Measurements from ENCODE around the gene PICALM.
A peak's percentile ranks its signal among the peaks of the same experiment; 100 is the strongest.

Gene PICALM

DNA sequence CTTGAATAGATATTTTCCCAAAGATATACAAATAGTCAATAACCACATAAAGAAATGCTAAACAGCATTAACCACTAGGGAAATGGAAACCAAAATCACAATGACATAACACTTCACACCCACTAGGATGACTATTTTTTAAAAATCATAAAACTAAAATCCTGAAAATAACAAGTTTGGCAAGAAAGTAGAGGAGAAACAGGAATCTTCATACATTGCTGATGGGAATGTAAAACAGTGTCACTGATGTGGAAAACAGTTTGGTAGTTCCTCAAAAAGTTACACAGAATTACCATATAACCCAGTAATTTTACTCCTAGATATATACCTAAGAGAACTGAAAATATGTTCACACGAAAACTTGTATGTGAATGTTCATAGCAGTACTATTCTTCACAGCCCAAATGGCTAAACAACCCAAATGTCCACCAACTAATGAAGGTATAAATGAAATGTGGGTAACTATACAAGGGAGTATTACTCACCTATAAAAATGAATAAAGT lies 12.5 kb downstream of the PICALM start:
- H3K4me3 ChIP-seq (ENCODE audit: low read length), result no peak overlapping the region
- DNase-seq (ENCODE audit: low read depth, low spot score), result no peak

DNA sequence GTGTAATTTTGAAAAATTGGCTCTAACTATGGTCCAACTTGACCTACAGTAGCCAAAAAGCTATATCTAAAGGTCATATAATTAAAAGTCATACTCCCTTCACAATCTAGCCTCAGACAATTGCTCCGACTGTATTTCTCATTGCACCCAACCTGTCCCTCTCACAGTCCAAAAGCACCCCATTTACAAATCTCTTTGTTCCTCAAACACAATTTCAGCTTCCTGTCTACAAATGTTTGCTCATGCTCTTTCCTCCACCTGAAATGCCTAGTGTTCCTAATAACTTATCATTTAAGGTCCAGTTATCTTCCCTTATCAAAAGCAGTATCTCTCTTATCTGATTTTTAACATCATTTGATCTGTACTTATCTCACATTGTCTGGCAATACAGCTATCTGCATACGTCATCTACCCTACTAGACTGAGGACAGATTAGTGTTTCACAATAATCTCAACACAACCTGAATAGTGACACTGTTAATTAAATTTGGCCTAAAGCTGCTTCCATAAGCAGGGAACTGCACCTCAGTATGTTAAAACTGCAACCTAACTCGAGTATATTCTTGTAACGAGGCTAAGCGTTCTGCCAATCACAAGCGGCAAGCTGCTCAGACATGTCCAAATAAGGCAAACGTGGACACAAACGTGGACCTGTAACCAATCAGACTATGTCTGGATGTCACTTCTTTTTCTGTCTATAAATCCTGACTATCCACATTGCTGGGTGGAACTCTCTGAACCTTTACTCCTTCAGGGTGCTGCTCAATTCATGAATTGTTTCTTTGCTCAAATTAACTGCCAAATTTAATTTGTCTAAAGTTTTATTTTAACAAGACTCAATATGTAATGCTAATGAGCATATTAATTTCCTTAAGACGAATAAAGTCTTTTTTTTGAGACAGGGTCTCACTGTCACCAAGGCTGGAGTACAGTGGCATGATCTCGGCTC lies 15.9 kb downstream of the PICALM start:
- H3K4me3 ChIP-seq (ENCODE audit: low read length), result no peak overlapping the region
- DNase-seq (ENCODE audit: low read depth, low spot score), result no peak

DNA sequence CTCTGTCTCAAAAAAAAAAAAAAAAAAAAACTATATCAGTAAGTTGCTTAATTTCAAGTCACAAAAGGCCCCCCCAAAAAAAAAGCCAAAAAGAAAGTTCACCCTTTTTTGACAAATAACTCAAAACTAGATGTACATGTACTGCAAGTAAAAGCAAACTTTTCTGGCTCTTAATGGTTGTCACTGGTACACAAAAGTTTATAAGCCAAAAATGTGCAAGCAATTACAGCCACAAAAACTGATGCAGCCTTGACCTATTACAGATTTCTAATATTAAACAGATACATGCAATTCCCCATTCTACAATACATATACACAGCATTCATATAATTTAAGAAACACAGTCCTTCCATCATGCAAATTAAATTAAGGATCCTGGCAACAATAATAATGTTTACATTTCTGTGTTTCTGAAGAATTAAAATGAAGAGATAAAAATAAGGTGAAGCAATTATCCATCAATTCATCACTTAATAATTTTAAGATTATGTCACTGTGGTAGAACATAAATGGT lies 18.6 kb downstream of the PICALM start:
- DNase-seq (ENCODE audit: low read depth, low spot score), result no peak
- no peak overlapping the region for H3K4me3 ChIP-seq (ENCODE audit: low read length)

DNA sequence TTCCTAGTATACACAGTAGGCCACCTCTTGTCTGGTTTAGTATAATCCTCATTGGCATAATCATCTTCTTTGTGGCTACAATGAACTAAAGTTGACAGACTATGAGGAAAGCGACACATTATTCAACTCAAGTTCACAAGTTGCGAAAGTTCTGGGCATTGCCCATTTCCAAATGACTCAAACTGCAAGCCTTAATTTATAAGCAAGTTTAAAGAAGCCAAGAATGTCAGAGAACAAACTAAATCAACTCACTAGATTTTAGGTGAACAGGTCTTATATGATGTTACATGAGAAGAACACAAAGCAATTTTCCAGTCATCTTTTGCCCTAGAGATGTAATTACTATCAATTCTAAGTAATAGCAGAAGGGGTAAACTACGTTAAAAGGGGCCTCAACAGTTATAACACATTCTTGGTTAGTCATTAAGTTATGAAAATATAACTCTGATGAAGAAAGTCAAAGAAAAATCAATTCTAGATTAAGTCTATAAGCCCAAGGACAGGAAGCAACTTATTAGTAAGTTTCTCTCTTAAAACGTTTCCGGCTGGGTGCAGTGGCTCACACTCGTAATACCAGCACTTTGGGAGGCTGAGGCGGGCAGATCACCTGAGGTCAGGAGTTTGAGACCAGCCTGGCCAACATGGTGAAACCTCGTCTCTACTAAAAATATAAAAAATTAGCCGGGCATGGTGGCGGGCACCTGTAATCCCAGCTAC lies 21.5 kb downstream of the PICALM start:
- no peak for DNase-seq (ENCODE audit: low read depth, low spot score)
- H3K4me3 ChIP-seq (ENCODE audit: low read length), result no peak overlapping the region

DNA sequence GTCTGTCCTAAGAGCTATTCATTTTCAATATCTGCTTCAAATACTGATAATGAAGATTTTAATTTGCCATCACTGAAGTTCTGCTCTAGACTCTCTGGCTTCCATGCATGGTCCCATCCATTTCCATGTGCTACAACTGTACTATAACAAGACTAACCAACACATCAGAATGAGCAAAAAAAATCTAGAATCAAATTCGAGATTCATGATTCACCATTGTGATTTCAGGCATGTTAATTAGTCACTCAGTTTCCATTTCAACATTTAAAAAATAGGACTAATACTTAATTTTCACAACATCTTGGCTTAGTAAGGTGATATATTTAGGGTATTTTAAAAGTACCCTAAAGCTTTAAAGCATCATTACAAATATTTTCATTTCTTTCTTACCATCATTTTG lies 22.8 kb downstream of the PICALM start:
- no peak for DNase-seq (ENCODE audit: low read depth, low spot score)

GRCh38 chr11:86043765-86044503 lies 24.9 kb downstream of the PICALM start:
- DNase-seq (ENCODE audit: low read depth, low spot score), result no peak

More for the DNA sequence above, 22.8 kb downstream of the PICALM start:
- H3K4me3 ChIP-seq (ENCODE audit: low read length), result no peak overlapping the region

DNA sequence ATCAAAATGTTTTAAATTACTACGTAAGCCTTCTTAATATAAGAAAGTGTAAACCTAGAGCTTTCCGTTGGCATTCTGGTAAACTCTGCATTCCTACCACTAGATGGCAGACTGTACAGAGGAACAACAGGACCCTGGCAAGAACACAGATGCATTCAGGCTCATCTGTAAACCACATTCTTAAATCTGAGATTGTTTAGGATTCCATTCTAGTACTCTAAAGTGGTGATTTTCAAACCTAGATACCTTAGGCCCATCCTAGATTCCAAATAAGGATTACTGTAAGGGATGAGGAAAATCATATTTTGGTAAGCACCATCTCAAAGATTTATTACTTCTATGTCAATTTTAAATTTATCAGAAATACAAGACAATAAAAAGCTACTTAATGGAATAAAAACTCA lies 26.9 kb downstream of the PICALM start:
- H3K4me3 ChIP-seq (ENCODE audit: low read length), result no peak overlapping the region
- DNase-seq (ENCODE audit: low read depth, low spot score), result peak; percentile 83

More at GRCh38 chr11:86043765-86044503, 24.9 kb downstream of the PICALM start:
- no peak overlapping the region for H3K4me3 ChIP-seq (ENCODE audit: low read length)

DNA sequence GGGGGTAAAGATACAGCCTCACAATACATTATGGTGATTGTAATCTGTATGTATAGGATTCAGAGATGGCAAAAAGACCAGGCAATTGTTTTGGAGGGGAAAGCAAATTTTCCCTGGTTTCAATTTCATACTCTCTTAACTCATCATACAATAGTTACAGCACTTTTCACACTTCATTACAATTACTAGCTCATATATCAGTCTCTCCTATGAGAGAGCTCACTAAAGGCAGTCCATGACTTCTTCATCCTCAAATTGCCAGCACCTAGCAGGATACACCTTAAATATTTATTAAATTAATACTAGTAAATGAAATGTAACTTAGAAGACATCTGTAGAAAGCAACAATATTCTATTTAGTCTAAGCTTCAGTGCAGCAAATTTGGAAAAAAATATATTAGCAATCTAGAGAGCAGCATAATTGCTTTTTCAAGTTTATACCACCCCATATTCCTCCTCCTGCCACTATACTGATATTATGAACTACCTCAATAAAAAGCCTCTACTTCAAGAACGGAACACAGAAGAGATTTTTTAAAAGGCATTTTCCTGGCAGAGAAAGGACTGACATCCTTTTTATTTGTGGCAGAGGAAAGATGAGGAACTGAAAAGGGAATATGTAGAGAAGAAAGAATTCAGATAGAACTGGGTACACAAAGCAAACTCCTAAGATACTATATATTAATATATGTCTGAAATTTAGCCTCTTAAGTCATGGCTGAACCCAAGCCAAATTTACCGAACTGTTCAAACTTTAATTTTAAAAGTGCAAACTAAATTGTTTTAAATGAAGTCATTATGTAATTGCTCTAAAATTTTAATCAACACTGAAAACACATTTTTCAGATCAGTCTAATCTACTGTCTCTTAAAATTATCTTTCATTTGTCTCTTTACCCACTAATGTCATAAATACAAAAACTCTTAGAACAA lies 27.7 kb downstream of the PICALM start:
- H3K4me3 ChIP-seq (ENCODE audit: low read length), result no peak overlapping the region
- DNase-seq (ENCODE audit: low read depth, low spot score), result no peak

- no peak overlapping the region for H3K4me3 ChIP-seq (ENCODE audit: low read length)
- DNase-seq (ENCODE audit: low read depth, low spot score), result no peak
Measured at GRCh38 chr11:86039094-86039493, 29.8 kb downstream of the PICALM start.

DNA sequence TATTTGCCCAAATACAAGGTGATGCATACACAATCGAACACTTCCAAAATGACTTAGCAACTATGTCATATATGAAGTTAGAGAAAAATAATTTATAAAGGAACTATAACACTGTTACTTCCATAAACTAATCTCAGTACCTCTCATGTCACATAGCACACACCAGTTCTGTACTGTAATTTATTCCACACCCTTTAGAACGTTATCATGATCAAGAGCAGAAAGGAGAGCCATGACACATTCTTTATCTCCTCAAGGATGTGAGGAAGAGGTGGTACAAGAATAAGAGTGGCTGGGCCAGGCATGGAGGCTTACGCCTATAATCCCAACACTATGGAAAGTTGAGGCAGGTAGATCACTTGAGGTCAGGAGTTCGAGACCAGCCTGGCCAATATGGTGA lies 31.1 kb downstream of the PICALM start:
- no peak overlapping the region for H3K4me3 ChIP-seq (ENCODE audit: low read length)
- DNase-seq (ENCODE audit: low read depth, low spot score), result no peak

- no peak for DNase-seq (ENCODE audit: low read depth, low spot score)
- H3K4me3 ChIP-seq (ENCODE audit: low read length), result no peak overlapping the region
Measured at GRCh38 chr11:86035920-86036319, 33.0 kb downstream of the PICALM start.

DNA sequence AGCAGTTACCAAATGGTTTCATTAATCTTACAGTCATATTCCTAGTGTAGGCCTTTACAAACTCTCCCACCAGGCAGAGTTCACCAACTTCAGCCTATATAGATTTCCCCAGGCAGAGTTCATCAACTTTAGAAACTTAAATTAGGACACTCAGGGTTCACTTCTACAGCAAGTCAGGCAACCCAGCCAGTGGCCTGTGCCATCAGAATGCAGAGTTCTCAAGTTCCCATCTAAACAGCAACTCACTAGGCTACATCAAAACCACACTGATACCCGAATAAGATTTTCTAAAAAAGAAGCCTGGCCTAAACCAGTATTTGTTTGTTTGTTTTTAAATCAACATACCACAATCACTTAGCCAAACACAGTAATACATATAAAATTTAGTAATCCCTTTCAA lies 33.7 kb downstream of the PICALM start:
- no peak overlapping the region for H3K4me3 ChIP-seq (ENCODE audit: low read length)
- no peak for DNase-seq (ENCODE audit: low read depth, low spot score)

DNA sequence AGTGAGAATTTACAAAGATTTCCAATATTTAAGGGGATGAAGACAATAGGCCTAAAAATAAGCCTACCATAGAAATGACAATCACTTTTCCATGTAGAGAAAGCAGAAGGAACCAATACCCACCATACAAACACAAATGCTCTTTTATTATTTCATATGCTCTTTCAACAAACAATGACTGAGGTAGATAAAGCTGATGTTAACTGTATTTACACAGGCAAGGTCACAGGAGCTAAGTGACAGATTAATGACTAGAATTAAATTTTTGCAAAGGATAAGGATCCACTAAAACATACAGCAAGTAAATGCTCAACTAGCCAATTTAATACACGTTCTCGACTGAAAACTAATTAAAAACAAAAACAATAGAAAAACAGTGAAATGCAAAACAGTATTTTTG lies 34.2 kb downstream of the PICALM start:
- H3K4me3 ChIP-seq (ENCODE audit: low read length), result no peak overlapping the region
- no peak for DNase-seq (ENCODE audit: low read depth, low spot score)

- no peak for DNase-seq (ENCODE audit: low read depth, low spot score)
- no peak overlapping the region for H3K4me3 ChIP-seq (ENCODE audit: low read length)
Measured at GRCh38 chr11:86021377-86021776, 47.5 kb downstream of the PICALM start.

DNA sequence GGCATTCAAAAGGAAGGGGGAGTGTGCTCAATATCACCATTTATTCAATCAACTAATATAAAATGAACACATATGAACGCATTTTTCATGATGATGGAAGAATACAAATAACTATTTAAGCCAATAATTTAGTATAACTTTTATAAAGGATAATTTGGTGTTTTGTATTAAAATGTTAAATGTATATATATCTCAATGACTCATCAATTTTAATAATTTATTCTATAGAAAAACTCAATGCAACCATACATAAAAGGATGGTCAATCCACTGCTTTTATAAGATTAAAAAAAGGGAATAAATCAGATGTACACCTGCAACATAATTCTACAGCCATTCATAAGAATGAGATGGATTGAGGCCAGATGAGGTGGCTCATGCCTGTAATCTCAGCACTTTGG lies 50.6 kb downstream of the PICALM start:
- DNase-seq (ENCODE audit: low read depth, low spot score), result no peak
- no peak overlapping the region for H3K4me3 ChIP-seq (ENCODE audit: low read length)

DNA sequence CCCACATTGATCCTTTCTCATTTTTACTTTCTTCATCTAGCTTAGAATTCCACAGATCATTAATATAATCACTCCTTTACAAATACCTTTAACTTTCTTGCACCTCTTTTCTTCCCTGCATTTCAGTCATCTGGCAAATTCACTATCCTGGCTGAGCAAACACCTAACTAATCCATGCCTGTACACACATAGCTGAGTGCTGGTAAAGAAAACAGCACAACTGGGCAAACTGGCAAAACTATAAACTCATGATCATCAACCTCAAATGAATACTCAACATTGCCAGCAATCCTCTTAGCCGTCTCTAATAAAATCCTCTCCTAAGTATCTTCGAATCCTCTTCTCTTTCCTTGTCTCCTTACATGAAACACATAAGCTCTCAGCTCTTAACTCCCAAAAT lies 52.4 kb downstream of the PICALM start:
- H3K4me3 ChIP-seq (ENCODE audit: low read length), result no peak overlapping the region
- DNase-seq (ENCODE audit: low read depth, low spot score), result no peak

DNA sequence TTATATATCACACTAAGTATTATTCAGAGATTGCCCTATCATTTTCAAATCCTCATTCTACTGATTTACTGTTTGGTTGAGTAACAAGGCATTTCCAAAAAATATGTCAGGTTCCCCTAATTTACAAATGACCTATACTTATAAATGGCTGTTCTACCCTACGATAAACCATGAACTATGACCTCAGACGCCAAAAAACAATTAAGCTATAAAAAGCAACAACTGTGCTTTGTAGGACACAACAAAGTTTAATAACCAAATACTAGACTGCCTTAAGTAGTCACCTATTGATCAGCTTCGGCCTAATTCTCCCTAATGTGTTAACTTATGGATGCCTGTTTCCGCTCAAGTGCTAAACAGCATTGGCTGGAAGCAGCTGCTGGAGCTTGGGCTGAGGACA lies 53.2 kb downstream of the PICALM start:
- no peak for DNase-seq (ENCODE audit: low read depth, low spot score)
- H3K4me3 ChIP-seq (ENCODE audit: low read length), result no peak overlapping the region

GRCh38 chr11:86014221-86014620 lies 54.7 kb downstream of the PICALM start:
- DNase-seq (ENCODE audit: low read depth, low spot score), result no peak
- no peak overlapping the region for H3K4me3 ChIP-seq (ENCODE audit: low read length)
